ENCODE measurements around the gene TRPV2.

DNA sequence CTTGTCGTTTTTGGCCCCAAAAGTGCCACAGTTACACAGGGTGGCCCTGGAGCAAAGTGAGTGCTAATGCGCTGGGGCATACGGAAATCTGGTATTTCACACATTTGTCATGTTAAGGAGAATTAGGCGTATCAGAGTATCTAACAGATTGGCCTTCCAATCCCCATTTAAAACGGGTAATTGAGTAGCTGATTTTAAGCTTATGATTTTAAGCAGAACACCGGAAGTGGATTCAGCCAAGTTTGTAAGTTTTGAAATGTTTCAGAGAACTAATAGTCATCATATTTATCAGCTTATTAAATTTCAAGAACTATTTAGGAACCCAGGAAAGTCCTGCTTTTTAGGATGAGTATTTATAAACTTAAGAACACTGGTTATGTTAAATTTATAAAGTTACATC is 57.2 kb downstream of the TRPV2 start:
- TF ChIP-seq KDM5B (IDR thresholded peaks at IDR 0.05; ENCODE audit: insufficient replicate concordance, low read depth, low read length) (no peak), HDGF (IDR thresholded peaks at IDR 0.05) (no peak)
